ENCODE results near the gene ARHGAP40.

- TF ChIP-seq EZH2phosphoT487 (IDR thresholded peaks at IDR 0.05; ENCODE audit: unreplicated experiment) (no peak), POLR2AphosphoS5 (IDR thresholded peaks at IDR 0.05; ENCODE audit: low read depth) (no peak)
Observed at GRCh38 chr20:38566036-38566598, 35.5 kb upstream of the ARHGAP40 start.
